ENCODE measurements around the gene CAV1. TPM values are rescaled to one million over a fixed set of nuclear protein-coding genes. Genes with fewer than 3 reads are reported as not detected.

Gene CAV1
- total RNA-seq, 1 donor from 2014 or later, result 15.8 TPM

- TF ChIP-seq CTCF (IDR thresholded peaks at IDR 0.05; ENCODE audit: insufficient read depth, low read length, poor library complexity, severe bottlenecking), result no peak
- no peak overlapping the region for H3K4me3 ChIP-seq (ENCODE audit: low read depth, low read length)
- H3K36me3 ChIP-seq (ENCODE audit: control insufficient read depth, insufficient read depth, low read length), result no peaks in the 10 kb centered on the region
- H3K27me3 ChIP-seq (ENCODE audit: control insufficient read depth, insufficient read depth, low read length), result no peaks in the 10 kb centered on the region
- no peak for DNase-seq (ENCODE audit: low read depth)
Observed at GRCh38 chr7:116595063-116595462, 70.2 kb downstream of the CAV1 start.

DNA sequence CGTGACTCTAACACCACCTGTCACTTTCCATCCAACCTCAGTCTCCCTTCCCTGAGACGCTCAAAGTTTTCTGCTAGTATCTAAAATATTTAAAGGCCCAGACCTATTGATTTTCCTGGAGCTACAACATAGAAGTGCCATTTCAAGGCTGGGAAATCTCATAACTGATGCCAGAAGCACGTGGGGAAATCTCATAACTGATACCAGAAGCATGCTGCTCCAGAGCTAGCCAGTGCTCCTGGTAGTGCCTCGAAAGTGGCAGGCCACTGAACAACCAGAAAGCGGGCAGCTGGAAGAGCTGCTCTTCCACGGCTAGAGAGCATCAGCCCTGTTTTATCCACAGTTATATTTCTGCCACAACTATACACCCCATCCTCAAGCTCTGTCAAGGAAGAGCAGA is 72.5 kb downstream of the CAV1 start:
- no peak for DNase-seq (ENCODE audit: low read depth)
- no peak for TF ChIP-seq CTCF (IDR thresholded peaks at IDR 0.05; ENCODE audit: insufficient read depth, low read length, poor library complexity, severe bottlenecking)
- Histone ChIP-seq H3K36me3 (ENCODE audit: control insufficient read depth, insufficient read depth, low read length) (no peaks in the 10 kb centered on the region), H3K4me3 (ENCODE audit: low read depth, low read length) (no peak overlapping the region), H3K27me3 (ENCODE audit: control insufficient read depth, insufficient read depth, low read length) (no peaks in the 10 kb centered on the region)

DNA sequence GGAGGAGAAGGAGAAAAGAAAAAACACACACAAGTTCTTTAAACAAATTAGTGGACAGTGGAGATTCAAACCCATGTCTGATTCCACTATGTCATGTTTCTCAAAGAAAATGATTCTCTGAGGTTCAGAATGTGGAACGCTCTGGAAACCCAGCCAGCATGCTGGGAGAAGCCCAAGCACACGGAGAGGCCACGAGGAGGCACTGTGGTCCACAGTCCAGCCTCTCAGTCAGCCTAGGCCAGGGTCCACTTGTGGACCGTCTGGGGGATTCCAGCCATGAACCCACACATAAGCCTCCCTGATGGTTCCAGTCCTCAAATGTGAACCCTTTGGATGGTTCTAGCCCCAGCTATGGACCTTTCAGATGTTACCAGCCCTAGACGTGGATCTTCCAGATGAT is 73.4 kb downstream of the CAV1 start:
- Histone ChIP-seq H3K4me3 (ENCODE audit: low read depth, low read length) (no peak overlapping the region), H3K36me3 (ENCODE audit: control insufficient read depth, insufficient read depth, low read length) (no peaks in the 10 kb centered on the region), H3K27me3 (ENCODE audit: control insufficient read depth, insufficient read depth, low read length) (no peaks in the 10 kb centered on the region)
- DNase-seq (ENCODE audit: low read depth), result no peak
- TF ChIP-seq CTCF (IDR thresholded peaks at IDR 0.05; ENCODE audit: insufficient read depth, low read length, poor library complexity, severe bottlenecking), result no peak

- H3K36me3 ChIP-seq (ENCODE audit: control insufficient read depth, insufficient read depth, low read length), result no peaks in the 10 kb centered on the region
- no peak overlapping the region for H3K4me3 ChIP-seq (ENCODE audit: low read depth, low read length)
- no peak for TF ChIP-seq CTCF (IDR thresholded peaks at IDR 0.05; ENCODE audit: insufficient read depth, low read length, poor library complexity, severe bottlenecking)
- DNase-seq (ENCODE audit: low read depth), result no peak
- no peaks in the 10 kb centered on the region for H3K27me3 ChIP-seq (ENCODE audit: control insufficient read depth, insufficient read depth, low read length)
Observed at GRCh38 chr7:116598861-116599260, 74.0 kb downstream of the CAV1 start.

DNA sequence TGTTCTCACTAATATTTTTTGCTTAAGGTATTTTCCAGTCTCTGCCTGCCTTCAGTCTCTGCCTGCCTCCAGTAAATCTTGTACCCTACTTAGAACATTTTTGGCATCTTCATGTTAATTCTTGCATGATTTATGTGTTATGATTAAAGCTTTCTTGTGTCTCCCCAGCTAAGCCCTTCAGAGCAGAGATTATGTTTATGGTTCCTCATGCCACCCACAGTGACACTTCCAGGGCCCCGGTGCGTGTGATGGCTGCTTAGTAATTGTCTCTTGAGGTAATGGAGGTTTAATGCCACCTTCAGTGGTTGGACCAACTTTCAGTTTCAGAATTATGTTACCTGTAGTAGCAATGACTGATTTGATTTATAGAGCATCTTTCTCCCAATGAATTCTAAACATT is 76.6 kb downstream of the CAV1 start:
- DNase-seq (ENCODE audit: low read depth), result no peak
- Histone ChIP-seq H3K36me3 (ENCODE audit: control insufficient read depth, insufficient read depth, low read length) (no peaks in the 10 kb centered on the region), H3K4me3 (ENCODE audit: low read depth, low read length) (no peak overlapping the region), H3K27me3 (ENCODE audit: control insufficient read depth, insufficient read depth, low read length) (no peaks in the 10 kb centered on the region)
- TF ChIP-seq CTCF (IDR thresholded peaks at IDR 0.05; ENCODE audit: insufficient read depth, low read length, poor library complexity, severe bottlenecking), result no peak

GRCh38 chr7:116607299-116607698 is 82.5 kb downstream of the CAV1 start:
- DNase-seq (ENCODE audit: low read depth), result no peak
- H3K36me3 ChIP-seq (ENCODE audit: control insufficient read depth, insufficient read depth, low read length), result no peaks in the 10 kb centered on the region
- TF ChIP-seq CTCF (IDR thresholded peaks at IDR 0.05; ENCODE audit: insufficient read depth, low read length, poor library complexity, severe bottlenecking), result no peak

More at GRCh38 chr7:116607299-116607698, 82.5 kb downstream of the CAV1 start:
- H3K4me3 ChIP-seq (ENCODE audit: low read depth, low read length), result no peak overlapping the region
- H3K27me3 ChIP-seq (ENCODE audit: control insufficient read depth, insufficient read depth, low read length), result no peaks in the 10 kb centered on the region

Data from kidney epithelial cell (primary cell).